Neural progenitor cell (in vitro differentiated cells): ENCODE measurements around the gene GALNT2. TPM values are rescaled to one million over a fixed set of nuclear protein-coding genes. Genes with fewer than 3 reads are reported as not detected.

Experiments used
- DNase-seq: peaks from one replicate; pipeline ENCODE4 v3.0.0-alpha.2; 2016; ENCODE audit warnings: low spot score
- H2AFZ ChIP-seq: fragments of 200-600 bp; sonication (generic); replicated peaks from 2 replicates; pipeline ENCODE4 v1.6.1; 2016; ENCODE audit warnings: antibody characterized with exemption
- H3F3A ChIP-seq: fragments of 200-600 bp; sonication (generic); 2 replicates; pipeline ENCODE4 v1.6.1; 2016; ENCODE audit warnings: antibody characterized with exemption, low read depth
- H3K27ac ChIP-seq: fragments of 200-600 bp; sonication (generic); 2 replicates; pipeline ENCODE4 v1.5.1; 2016; ENCODE audit warnings: mild to moderate bottlenecking
- H3K27me3 ChIP-seq: fragments of 200-600 bp; sonication (generic); 2 replicates; pipeline ENCODE4 v1.6.1; 2016; ENCODE audit warnings: mild to moderate bottlenecking, moderate library complexity
- H3K36me3 ChIP-seq: fragments of 200-600 bp; sonication (generic); 2 replicates; pipeline ENCODE4 v1.5.1; 2016
- H3K4me1 ChIP-seq: fragments of 200-600 bp; sonication (generic); 2 replicates; pipeline ENCODE4 v1.6.1; 2016; ENCODE audit warnings: mixed run types
- H3K4me2 ChIP-seq: fragments of 200-600 bp; sonication (generic); 2 replicates; pipeline ENCODE4 v1.6.1; 2016
- H3K4me3 ChIP-seq: fragments of 200-600 bp; sonication (generic); 2 replicates; pipeline ENCODE4 v1.5.1; 2016
- H3K79me2 ChIP-seq: fragments of 200-600 bp; sonication (generic); 2 replicates; pipeline ENCODE4 v1.6.1; 2016; ENCODE audit warnings: low read depth
- H3K9ac ChIP-seq: fragments of 200-600 bp; sonication (generic); 2 replicates; pipeline ENCODE4 v1.6.1; 2016
- H3K9me3 ChIP-seq: fragments of 200-600 bp; sonication (generic); 2 replicates; pipeline ENCODE4 v1.5.1; 2016; ENCODE audit warnings: low read depth
- H4K20me1 ChIP-seq: fragments of 200-600 bp; sonication (generic); 2 replicates; pipeline ENCODE4 v1.6.1; 2016; ENCODE audit warnings: low read depth
- H3K27ac Mint-ChIP-seq: 3 replicates; pipeline ENCODE4 v1.8.0; 2021; ENCODE audit warnings: mixed read lengths
- H3K27me3 Mint-ChIP-seq: 2 replicates; pipeline ENCODE4 v1.8.0; 2022; ENCODE audit warnings: low read depth, mild to moderate bottlenecking, inconsistent platforms, moderate library complexity, mixed read lengths; ENCODE audit not compliant: insufficient read depth
- H3K36me3 Mint-ChIP-seq: 3 replicates; pipeline ENCODE4 v1.8.0; 2021; ENCODE audit warnings: mixed read lengths
- H3K4me1 Mint-ChIP-seq: 3 replicates; pipeline ENCODE4 v1.8.0; 2021; ENCODE audit warnings: mixed read lengths
- H3K4me3 Mint-ChIP-seq: 3 replicates; pipeline ENCODE4 v1.8.0; 2021; ENCODE audit warnings: mild to moderate bottlenecking, moderate library complexity, mixed read lengths
- H3K9me3 Mint-ChIP-seq: 3 replicates; pipeline ENCODE4 v1.8.0; 2020; ENCODE audit warnings: mixed read lengths
- CTCF ChIP-seq: fragments of 200-600 bp; sonication (generic); IDR thresholded peaks from 2 replicates; pipeline ENCODE4 v1.5.1; 2017; ENCODE audit warnings: antibody characterized with exemption, mild to moderate bottlenecking
- EZH2 ChIP-seq: fragments of 200-600 bp; sonication (generic); IDR thresholded peaks from 2 replicates; pipeline ENCODE4 v1.6.1; 2017; ENCODE audit warnings: antibody characterized with exemption, mild to moderate bottlenecking, moderate library complexity
- EZH2phosphoT487 ChIP-seq: fragments of 200-600 bp; sonication (generic); IDR thresholded peaks from 2 replicates; pipeline ENCODE4 v1.6.1; 2017; ENCODE audit warnings: antibody characterized with exemption
- total RNA-seq: library from RNA; depleted of rRNA; stranded (reverse); fragments of >200 nt; gene quantifications from 2 replicates; pipeline ENCODE4 v1.2.3, GENCODE V29; 2015; ENCODE audit warnings: low replicate concordance

Gene GALNT2
- total RNA-seq, 1 donor from 2014 or later: 37.6 TPM

GRCh38 chr1:230315099-230315498 lies 248.1 kb downstream of the GALNT2 start:
- no peak overlapping the region for H3K4me2 ChIP-seq
- Mint-ChIP-seq H3K27me3 (peaks cover 4% of the 10 kb centered on the region), H3K36me3 (no peaks in the 10 kb centered on the region)

DNA sequence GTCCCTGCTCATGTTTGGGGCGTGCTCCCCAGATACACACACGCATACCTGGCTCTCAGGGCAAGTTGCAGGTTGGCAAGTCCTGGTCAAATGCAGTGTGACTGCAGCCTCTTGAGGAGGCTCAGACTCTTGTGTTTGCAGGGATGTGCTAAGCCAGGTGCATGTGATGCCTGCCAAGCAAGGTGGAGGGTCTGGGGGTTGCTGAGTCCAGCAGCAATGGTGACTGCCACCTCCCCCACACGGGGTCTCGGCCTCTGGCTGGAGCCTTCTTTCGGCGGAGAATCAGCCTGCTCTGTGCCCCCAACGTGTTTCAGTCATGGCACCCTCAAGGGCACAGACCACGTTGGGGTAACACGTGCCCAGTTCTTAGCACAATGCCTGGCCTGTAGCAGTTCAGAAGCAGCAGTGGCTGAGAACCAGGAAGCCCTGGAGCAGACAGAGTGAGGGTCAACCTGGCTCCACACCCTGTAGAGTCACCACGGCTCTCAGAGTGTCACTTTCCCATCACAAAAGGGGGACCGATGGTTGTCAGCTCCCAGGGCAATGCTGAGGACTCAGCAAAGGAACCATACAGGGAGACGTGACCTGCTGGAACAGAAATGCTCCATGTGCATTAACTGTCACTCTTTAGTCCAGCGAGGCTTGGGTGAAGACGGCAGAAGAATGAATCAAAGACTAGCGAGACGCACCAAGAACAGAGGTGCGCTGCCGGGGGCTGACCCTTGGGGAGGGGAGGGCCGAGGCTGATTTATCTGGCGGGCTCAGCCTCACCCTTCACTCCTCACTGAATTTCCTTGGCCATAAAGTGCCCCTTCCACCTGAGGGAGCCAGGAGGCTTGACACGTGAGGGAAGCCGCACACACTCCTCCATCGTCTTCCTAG lies 250.1 kb downstream of the GALNT2 start:
- TF ChIP-seq CTCF: no peak
- no peak for TF ChIP-seq EZH2
- TF ChIP-seq EZH2phosphoT487: no peak
- no peak overlapping the region for H3K4me3 ChIP-seq
- H3K79me2 ChIP-seq: no peaks in the 10 kb centered on the region
- no peaks in the 10 kb centered on the region for H3K9me3 Mint-ChIP-seq
- H3K9ac ChIP-seq: no peak overlapping the region
- H3K27ac Mint-ChIP-seq: no peak overlapping the region
- peaks cover 6% of the 10 kb centered on the region for H3K27me3 Mint-ChIP-seq
- no peak overlapping the region for H3K4me3 Mint-ChIP-seq
- H3K27ac ChIP-seq: no peak overlapping the region
- H3K4me1 Mint-ChIP-seq: peaks cover 5% of the 10 kb centered on the region
- H3F3A ChIP-seq: no peaks in the 10 kb centered on the region
- no peak overlapping the region for H3K4me2 ChIP-seq
- no peaks in the 10 kb centered on the region for H4K20me1 ChIP-seq
- no peaks in the 10 kb centered on the region for H3K9me3 ChIP-seq
- DNase-seq: no peak
- H3K27me3 ChIP-seq: no peaks in the 10 kb centered on the region
- H3K36me3 ChIP-seq: no peaks in the 10 kb centered on the region
- H2AFZ ChIP-seq: no peak overlapping the region
- no peaks in the 10 kb centered on the region for H3K36me3 Mint-ChIP-seq
- H3K4me1 ChIP-seq: no peaks in the 10 kb centered on the region

More at GRCh38 chr1:230315099-230315498, 248.1 kb downstream of the GALNT2 start:
- DNase-seq: no peak
- Histone ChIP-seq H3K4me3 (no peak overlapping the region), H3F3A (no peaks in the 10 kb centered on the region), H3K9ac (no peak overlapping the region), H2AFZ (no peak overlapping the region), H3K27ac (no peak overlapping the region), H3K36me3 (no peaks in the 10 kb centered on the region), H4K20me1 (no peaks in the 10 kb centered on the region), H3K27me3 (no peaks in the 10 kb centered on the region), H3K79me2 (no peaks in the 10 kb centered on the region), H3K4me1 (no peaks in the 10 kb centered on the region), H3K9me3 (no peaks in the 10 kb centered on the region)
- peaks cover 8% of the 10 kb centered on the region for H3K4me1 Mint-ChIP-seq
- TF ChIP-seq EZH2phosphoT487: no peak
- TF ChIP-seq EZH2: no peak
- TF ChIP-seq CTCF: no peak
- no peak overlapping the region for H3K27ac Mint-ChIP-seq
- no peak overlapping the region for H3K4me3 Mint-ChIP-seq
- no peaks in the 10 kb centered on the region for H3K9me3 Mint-ChIP-seq

DNA sequence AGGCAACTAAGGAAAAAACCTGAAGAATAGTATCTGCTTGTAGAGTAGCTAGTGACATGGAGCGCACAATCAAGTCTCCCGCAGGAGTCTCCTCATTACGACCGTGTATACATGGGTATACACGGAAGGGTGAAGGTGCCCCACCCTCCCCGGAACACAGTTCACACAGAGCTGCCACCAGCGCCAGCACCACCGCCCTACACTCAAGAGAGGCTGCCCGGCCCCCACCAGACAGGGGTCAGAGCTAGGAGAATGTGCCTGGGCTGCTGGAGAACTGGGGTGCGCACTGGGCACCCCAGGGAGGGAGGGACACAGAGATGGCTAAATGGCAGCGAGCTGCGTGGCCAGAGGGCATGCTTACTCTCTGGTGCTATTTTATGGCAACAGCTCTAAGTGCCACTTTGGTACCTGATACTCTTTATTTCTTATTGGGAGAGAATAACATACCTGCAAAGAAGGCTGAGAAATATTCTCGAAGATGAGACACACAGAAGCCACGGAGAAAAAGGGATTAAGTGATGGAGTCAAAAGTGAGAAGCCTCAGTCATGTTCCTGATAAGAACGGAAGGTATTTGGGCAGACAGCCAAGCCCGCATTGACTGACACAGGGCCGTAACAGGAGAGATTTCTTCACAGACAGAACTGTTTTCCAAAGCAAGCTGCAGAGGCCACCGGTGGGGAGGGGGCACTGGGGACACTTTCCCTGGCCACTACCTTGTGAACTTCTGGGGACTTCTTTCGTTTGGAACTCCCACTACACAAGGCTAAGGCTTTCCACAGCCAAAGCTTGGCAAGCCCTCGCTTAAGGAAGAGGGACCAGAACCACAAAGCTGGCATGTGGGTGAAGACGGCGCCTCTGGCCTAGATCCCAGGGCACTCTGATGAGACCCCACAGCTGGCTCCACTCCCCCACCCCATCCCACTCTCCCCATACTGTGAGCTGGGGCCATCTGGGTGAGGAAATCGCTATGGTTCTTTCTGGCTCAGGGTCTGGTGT lies 251.1 kb downstream of the GALNT2 start:
- no peak overlapping the region for H3K4me2 ChIP-seq
- Mint-ChIP-seq H3K9me3 (no peaks in the 10 kb centered on the region), H3K27ac (peak overlapping the region; percentile 15), H3K36me3 (peaks cover 1% of the 10 kb centered on the region), H3K4me3 (no peak overlapping the region), H3K4me1 (peaks cover 3% of the 10 kb centered on the region), H3K27me3 (peaks cover 2% of the 10 kb centered on the region)
- H2AFZ ChIP-seq: no peak overlapping the region
- no peaks in the 10 kb centered on the region for H3K79me2 ChIP-seq
- no peaks in the 10 kb centered on the region for H3K4me1 ChIP-seq
- H3K36me3 ChIP-seq: no peaks in the 10 kb centered on the region
- no peak for TF ChIP-seq EZH2
- no peak for TF ChIP-seq CTCF
- TF ChIP-seq EZH2phosphoT487: no peak
- no peaks in the 10 kb centered on the region for H3K27me3 ChIP-seq
- H4K20me1 ChIP-seq: no peaks in the 10 kb centered on the region
- no peak overlapping the region for H3K4me3 ChIP-seq
- no peaks in the 10 kb centered on the region for H3F3A ChIP-seq
- H3K9ac ChIP-seq: no peak overlapping the region
- no peak for DNase-seq
- H3K9me3 ChIP-seq: no peaks in the 10 kb centered on the region
- H3K27ac ChIP-seq: no peak overlapping the region
